ENCODE data around the gene MCM5.

DNA sequence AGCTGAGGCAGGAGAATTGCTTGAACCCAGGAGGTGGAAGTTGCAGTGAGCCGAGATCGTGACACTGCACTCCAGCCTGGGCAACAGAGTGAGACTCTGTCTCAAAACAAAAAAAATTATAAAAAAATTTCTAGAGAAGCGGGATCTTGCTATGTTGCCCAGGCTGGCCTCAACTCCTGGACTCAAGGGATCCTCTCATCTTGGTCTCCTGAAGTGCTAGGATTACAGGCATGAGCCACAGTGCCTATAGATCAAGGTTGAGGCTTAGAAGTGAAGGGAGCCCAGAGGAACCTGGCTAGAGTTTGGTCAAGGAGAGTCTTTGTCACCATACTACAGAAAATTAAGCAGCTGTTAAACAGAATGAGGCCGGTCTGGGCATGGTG is 1.4 kb upstream of the MCM5 start:
- TF ChIP-seq, protein P1, sequence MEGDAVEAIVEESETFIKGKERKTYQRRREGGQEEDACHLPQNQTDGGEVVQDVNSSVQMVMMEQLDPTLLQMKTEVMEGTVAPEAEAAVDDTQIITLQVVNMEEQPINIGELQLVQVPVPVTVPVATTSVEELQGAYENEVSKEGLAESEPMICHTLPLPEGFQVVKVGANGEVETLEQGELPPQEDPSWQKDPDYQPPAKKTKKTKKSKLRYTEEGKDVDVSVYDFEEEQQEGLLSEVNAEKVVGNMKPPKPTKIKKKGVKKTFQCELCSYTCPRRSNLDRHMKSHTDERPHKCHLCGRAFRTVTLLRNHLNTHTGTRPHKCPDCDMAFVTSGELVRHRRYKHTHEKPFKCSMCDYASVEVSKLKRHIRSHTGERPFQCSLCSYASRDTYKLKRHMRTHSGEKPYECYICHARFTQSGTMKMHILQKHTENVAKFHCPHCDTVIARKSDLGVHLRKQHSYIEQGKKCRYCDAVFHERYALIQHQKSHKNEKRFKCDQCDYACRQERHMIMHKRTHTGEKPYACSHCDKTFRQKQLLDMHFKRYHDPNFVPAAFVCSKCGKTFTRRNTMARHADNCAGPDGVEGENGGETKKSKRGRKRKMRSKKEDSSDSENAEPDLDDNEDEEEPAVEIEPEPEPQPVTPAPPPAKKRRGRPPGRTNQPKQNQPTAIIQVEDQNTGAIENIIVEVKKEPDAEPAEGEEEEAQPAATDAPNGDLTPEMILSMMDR (IDR thresholded peaks at IDR 0.05; ENCODE audit: low read length): no peak
- TF ChIP-seq EZH2 (optimal IDR thresholded peaks at IDR 0.05; ENCODE audit: low read depth, low read length) (no peak), EZH2phosphoT487 (IDR thresholded peaks at IDR 0.05; ENCODE audit: low read length) (no peak)
